Activated T-cell treated with anti-CD3 and anti-CD28 coated beads for 4 hours (primary cell): ENCODE measurements around the gene POP7.
"Not testable (repeated sequence)": the region's sequence is repeated elsewhere in the genome, so short reads cannot be mapped to it uniquely, and the experiment has no call there.

ENCODE experiments used
- DNase-seq: peaks from one replicate; pipeline ENCODE4 v3.0.0-alpha.2; 2020

The POP7 gene

GRCh38 chr7:100705753-100706671 lies at the start of gene POP7:
TSS of gene POP7 (plus strand) at chr7:100706121. CDS start at chr7:100706831, 710 bp downstream.
- DNase-seq: peak; percentile 98

- DNase-seq: not testable (repeated sequence)
These were observed 43.6 kb upstream of the POP7 start for GRCh38 chr7:100662194-100662776.

- DNase-seq: no peak
These were observed 40.7 kb upstream of the POP7 start for GRCh38 chr7:100665168-100665726.

GRCh38 chr7:100667331-100668068 lies 38.4 kb upstream of the POP7 start:
- no peak for DNase-seq

GRCh38 chr7:100668069-100668449 lies 37.9 kb upstream of the POP7 start:
- DNase-seq: no peak

GRCh38 chr7:100669106-100669505 lies 36.8 kb upstream of the POP7 start:
- not testable (repeated sequence) for DNase-seq

- no peak for DNase-seq
These were observed 35.8 kb upstream of the POP7 start for GRCh38 chr7:100670074-100670473.

GRCh38 chr7:100671353-100672327 lies 34.3 kb upstream of the POP7 start:
- no peak for DNase-seq

- peak; percentile 99 for DNase-seq
These were observed 32.5 kb upstream of the POP7 start, which contains the start of gene GNB2 for GRCh38 chr7:100673302-100673941. TSS of gene GNB2 (plus strand) at chr7:100673740. CDS start at chr7:100676266, 2,526 bp downstream.

- peak; percentile 23 for DNase-seq
These were observed 31.9 kb upstream of the POP7 start for GRCh38 chr7:100673942-100674410.

GRCh38 chr7:100674411-100675104 lies 31.4 kb upstream of the POP7 start:
- DNase-seq: no peak

GRCh38 chr7:100675105-100675451 lies 30.8 kb upstream of the POP7 start:
- DNase-seq: peak; percentile 28

GRCh38 chr7:100675581-100676350 lies 30.2 kb upstream of the POP7 start:
- peak; percentile 73 for DNase-seq

- DNase-seq: no peak
These were observed 29.2 kb upstream of the POP7 start for GRCh38 chr7:100676501-100677306.

- no peak for DNase-seq
These were observed 28.3 kb upstream of the POP7 start for GRCh38 chr7:100677308-100678267.

GRCh38 chr7:100678291-100678984 lies 27.5 kb upstream of the POP7 start:
- no peak for DNase-seq
